GM12801 (cell line): ENCODE results near the gene ACP1.

Experiments used
- CTCF ChIP-seq: IDR thresholded peaks from one replicate; pipeline ENCODE4 v1.5.1; 2011; ENCODE audit warnings: control low read depth; ENCODE audit not compliant: insufficient read length; ENCODE audit errors: extremely low read depth

ACP1 gene

DNA sequence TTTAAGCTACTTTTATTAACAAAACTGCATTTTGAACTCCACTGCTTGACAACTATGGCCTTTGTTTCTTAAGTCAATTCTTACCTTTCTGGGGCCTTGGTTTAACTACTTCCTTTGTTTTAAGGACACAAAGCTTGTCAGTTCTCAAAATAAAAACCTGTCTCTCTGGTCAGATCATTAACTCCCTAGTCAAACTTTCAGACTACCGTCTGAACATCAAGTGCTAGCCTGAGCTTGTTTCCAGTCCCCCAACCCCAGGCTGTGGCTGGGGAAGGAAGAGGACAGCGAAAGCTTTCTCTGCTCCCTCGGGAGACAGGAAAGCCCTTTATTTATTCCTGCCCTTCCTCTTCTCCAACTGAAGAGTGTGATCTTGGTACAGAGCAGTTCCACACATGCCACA, 2.6 kb upstream of the ACP1 start:
- no peak for TF ChIP-seq CTCF

DNA sequence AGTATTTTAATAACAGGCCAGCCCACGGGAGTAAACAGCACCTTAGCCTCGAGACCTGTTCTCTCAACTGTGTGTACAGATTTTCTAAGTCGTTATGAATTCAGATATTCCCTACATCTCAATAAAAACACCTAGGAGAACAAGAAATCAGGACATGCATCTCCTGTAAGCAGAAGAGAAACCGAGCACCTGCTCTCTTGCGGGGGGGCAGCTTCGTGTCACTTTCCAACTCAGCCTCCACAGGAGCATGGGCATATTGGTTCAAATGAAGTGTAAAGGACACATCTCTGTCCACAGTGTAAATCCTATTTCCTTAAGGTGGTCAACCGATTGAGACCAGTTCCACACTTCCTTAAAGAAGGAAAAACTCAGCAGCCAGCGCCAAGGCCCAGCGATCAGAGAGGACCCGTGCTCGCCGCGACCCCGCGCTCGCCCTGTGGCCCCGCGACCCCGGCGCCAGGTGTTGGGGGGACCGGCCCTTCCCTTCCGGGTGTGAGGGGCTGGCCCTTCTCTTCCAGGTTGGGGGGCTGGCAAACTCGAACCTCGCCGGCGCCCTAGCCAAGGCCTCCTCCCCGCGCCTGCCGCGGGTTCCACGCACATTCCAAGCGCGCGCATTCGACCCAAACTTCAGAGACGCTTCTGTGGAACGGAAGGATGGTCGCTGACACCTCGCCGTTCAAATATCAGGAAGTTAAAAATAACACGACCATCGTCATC, 1.6 kb upstream of the ACP1 start:
- TF ChIP-seq CTCF: no peak

GRCh38 chr2:263774-264492, 814 bp upstream of the ACP1 start, which contains the start of gene SH3YL1:
SH3YL1 (minus strand) TSS chr2:264032; CDS start chr2:263984, 48 bp downstream.
- TF ChIP-seq CTCF: no peak

DNA sequence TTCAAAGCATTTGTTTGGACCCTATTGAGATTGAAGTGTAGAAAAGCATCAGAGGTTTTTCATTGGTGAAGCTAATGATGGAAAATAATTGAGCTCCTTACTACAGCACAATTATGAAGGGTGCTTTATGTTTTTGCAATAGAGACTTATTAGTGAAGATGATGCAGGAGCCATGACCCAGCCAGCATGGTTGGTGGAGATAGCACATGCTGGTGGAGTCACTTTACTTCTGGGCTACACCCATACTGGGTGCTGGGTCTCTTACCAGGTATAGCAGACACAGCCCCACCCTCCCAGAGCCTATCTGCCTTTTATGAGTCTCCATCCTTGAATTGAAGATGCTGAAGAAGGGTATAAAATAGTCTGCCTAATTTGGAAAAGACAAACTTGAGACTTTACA, 3.6 kb downstream of the ACP1 start:
- no peak for TF ChIP-seq CTCF

- TF ChIP-seq CTCF: no peak
Observed at GRCh38 chr2:269356-270030, 4.7 kb downstream of the ACP1 start.

GRCh38 chr2:270861-271260, 6.1 kb downstream of the ACP1 start:
- TF ChIP-seq CTCF: no peak

- TF ChIP-seq CTCF: no peak
Observed at GRCh38 chr2:271917-272316, 7.2 kb downstream of the ACP1 start.
